Neural cell (in vitro differentiated cells): ENCODE data around the gene ATAD1. TPM values are rescaled to one million over a fixed set of nuclear protein-coding genes. Genes with fewer than 3 reads are reported as not detected.

Experiments used
- H2AFZ ChIP-seq: fragments of 200-600, 300-800 bp; sonication (generic), shearing (Covaris generic); 2 replicates; pipeline ENCODE4 v1.6.0; 2014; ENCODE audit warnings: low read depth, mild to moderate bottlenecking, antibody characterized with exemption, low read length, moderate library complexity
- H3F3A ChIP-seq: fragments of 200-600 bp; shearing (Covaris generic); 2 replicates; pipeline ENCODE4 v1.6.1; 2016; ENCODE audit warnings: mild to moderate bottlenecking, moderate library complexity, mixed read lengths, antibody characterized with exemption, low read length; ENCODE audit not compliant: insufficient read depth, poor library complexity, severe bottlenecking
- H3K27ac ChIP-seq: fragments of 200-600, 300-800 bp; sonication (generic), shearing (Covaris generic); 2 replicates; pipeline ENCODE4 v1.5.1; 2014; ENCODE audit warnings: mild to moderate bottlenecking, low read length, moderate library complexity
- H3K27me3 ChIP-seq: fragments of 300-800, 200-600 bp; sonication (generic), shearing (Covaris generic); 2 replicates; pipeline ENCODE4 v1.6.0; 2014; ENCODE audit warnings: mild to moderate bottlenecking, low read depth, low read length, moderate library complexity; ENCODE audit not compliant: insufficient read depth
- H3K36me3 ChIP-seq: fragments of 300-800, 200-600 bp; sonication (generic), shearing (Covaris generic); 2 replicates; pipeline ENCODE4 v1.5.1; 2014; ENCODE audit warnings: mild to moderate bottlenecking, antibody characterized with exemption, low read length, moderate library complexity; ENCODE audit not compliant: insufficient read depth
- H3K4me2 ChIP-seq: fragments of 300-800, 200-600 bp; sonication (generic), shearing (Covaris generic); 2 replicates; pipeline ENCODE4 v1.6.0; 2014; ENCODE audit warnings: mild to moderate bottlenecking, low read length
- H3K4me3 ChIP-seq: fragments of 300-800, 200-600 bp; sonication (generic), shearing (Covaris generic); 2 replicates; pipeline ENCODE4 v1.5.1; 2014; ENCODE audit warnings: mild to moderate bottlenecking, low read length, moderate library complexity
- H3K79me2 ChIP-seq: fragments of 200-600 bp; shearing (Covaris generic); replicated peaks from 2 replicates; pipeline ENCODE4 v1.6.0; 2014; ENCODE audit warnings: mild to moderate bottlenecking, low read length, moderate library complexity; ENCODE audit not compliant: insufficient read depth
- H3K9ac ChIP-seq: fragments of 300-800, 200-600 bp; sonication (generic), shearing (Covaris generic); 2 replicates; pipeline ENCODE4 v1.6.1; 2016; ENCODE audit warnings: mild to moderate bottlenecking, low read length, mixed read lengths
- H3K9me2 ChIP-seq: fragments of 200-600 bp; shearing (Covaris generic); 2 replicates; pipeline ENCODE4 v1.6.1; 2016; ENCODE audit warnings: mild to moderate bottlenecking, low read length, mixed read lengths; ENCODE audit not compliant: insufficient read depth
- H3K9me3 ChIP-seq: fragments of 200-600, 300-800 bp; sonication (generic), shearing (Covaris generic); 2 replicates; pipeline ENCODE4 v1.6.1; 2016; ENCODE audit warnings: mild to moderate bottlenecking, mixed run types, low read length, moderate library complexity, mixed read lengths
- H4K20me1 ChIP-seq: fragments of 200-600 bp; shearing (Covaris generic); 2 replicates; pipeline ENCODE4 v1.6.1; 2016; ENCODE audit warnings: mild to moderate bottlenecking, mixed run types; ENCODE audit not compliant: insufficient read depth
- CTCF ChIP-seq: fragments of 450-650 bp; IDR thresholded peaks from 2 replicates; pipeline ENCODE4 v1.5.1; 2014; ENCODE audit warnings: antibody characterized with exemption, mild to moderate bottlenecking, moderate library complexity; ENCODE audit not compliant: poor library complexity, severe bottlenecking
- EP300 ChIP-seq: fragments of 450-650 bp; conservative IDR thresholded peaks from 2 replicates; pipeline ENCODE4 v1.6.1; 2014; ENCODE audit warnings: antibody characterized with exemption, mild to moderate bottlenecking, moderate library complexity; ENCODE audit not compliant: poor library complexity, severe bottlenecking
- EZH2 ChIP-seq: fragments of 200-600, 300-800 bp; shearing (Covaris generic), sonication (generic); IDR thresholded peaks from 2 replicates; pipeline ENCODE4 v1.6.1; 2014; ENCODE audit warnings: antibody characterized with exemption, low read length, borderline replicate concordance, mild to moderate bottlenecking; ENCODE audit not compliant: insufficient read depth, poor library complexity, severe bottlenecking
- MXI1 ChIP-seq: fragments of 450-650 bp; conservative IDR thresholded peaks from 2 replicates; pipeline ENCODE4 v1.6.1; 2014; ENCODE audit warnings: antibody characterized with exemption, mild to moderate bottlenecking; ENCODE audit not compliant: poor library complexity, severe bottlenecking
- POLR2AphosphoS5 ChIP-seq: IDR thresholded peaks from 2 replicates; pipeline ENCODE4 v1.6.1; 2012
- RAD21 ChIP-seq: fragments of 450-650 bp; conservative IDR thresholded peaks from 2 replicates; pipeline ENCODE4 v1.6.1; 2014; ENCODE audit warnings: antibody characterized with exemption, mild to moderate bottlenecking, moderate library complexity
- REST ChIP-seq: IDR thresholded peaks from 2 replicates; pipeline ENCODE4 v1.6.1; 2012; ENCODE audit warnings: borderline replicate concordance
- SMC3 ChIP-seq: fragments of 450-650 bp; conservative IDR thresholded peaks from 2 replicates; pipeline ENCODE4 v1.6.1; 2014; ENCODE audit warnings: antibody characterized with exemption, mild to moderate bottlenecking, moderate library complexity; ENCODE audit not compliant: poor library complexity
- TAF1 ChIP-seq: IDR thresholded peaks from 2 replicates; pipeline ENCODE4 v1.6.1; 2012; ENCODE audit warnings: low read depth
- polyA plus RNA-seq: library from polyadenylated mRNA; depleted of rRNA; stranded (reverse); fragments of >200 nt; gene quantifications from 2 replicates; pipeline ENCODE4 v1.2.3, GENCODE V29; 2014

The ATAD1 gene
- polyA plus RNA-seq, 1 donor from 2014 or later = 165 TPM

DNA sequence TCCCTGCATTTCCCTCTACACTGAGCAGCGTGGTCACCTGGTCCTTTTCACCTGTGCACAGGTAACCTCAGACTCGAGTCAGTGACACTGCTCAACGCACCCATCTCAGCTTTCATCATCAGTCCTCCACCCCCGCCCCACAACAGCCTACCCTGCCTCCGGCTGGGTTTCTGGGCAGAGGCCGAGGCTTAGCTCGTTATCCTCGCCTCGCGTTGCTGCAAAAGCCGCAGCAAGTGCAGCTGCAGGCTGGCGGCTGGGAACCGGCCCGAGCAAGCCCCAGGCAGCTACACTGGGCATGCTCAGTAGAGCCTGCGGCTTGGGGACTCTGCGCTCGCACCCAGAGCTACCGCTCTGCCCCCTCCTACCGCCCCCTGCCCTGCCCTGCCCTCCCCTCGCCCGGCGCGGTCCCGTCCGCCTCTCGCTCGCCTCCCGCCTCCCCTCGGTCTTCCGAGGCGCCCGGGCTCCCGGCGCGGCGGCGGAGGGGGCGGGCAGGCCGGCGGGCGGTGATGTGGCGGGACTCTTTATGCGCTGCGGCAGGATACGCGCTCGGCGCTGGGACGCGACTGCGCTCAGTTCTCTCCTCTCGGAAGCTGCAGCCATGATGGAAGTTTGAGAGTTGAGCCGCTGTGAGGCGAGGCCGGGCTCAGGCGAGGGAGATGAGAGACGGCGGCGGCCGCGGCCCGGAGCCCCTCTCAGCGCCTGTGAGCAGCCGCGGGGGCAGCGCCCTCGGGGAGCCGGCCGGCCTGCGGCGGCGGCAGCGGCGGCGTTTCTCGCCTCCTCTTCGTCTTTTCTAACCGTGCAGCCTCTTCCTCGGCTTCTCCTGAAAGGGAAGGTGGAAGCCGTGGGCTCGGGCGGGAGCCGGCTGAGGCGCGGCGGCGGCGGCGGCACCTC is 45.3 kb upstream of the ATAD1 start, which contains the start of the genes KLLN and PTEN:
TSS of gene KLLN (minus strand) at position 481 of the 891 bp plus-strand sequence. CDS start 1,046 bp downstream, outside the sequence.
TSS of gene PTEN (plus strand) at position 573 of the 891 bp plus-strand sequence. CDS start 845 bp downstream, outside the sequence.
- peak; percentile 80 for TF ChIP-seq POLR2AphosphoS5
- TF ChIP-seq EP300 = peak; percentile 68
- peak; percentile 100 for TF ChIP-seq TAF1
- peak; percentile 31 for TF ChIP-seq CTCF
- TF ChIP-seq REST = peak; percentile 74
- TF ChIP-seq SMC3 = peak; percentile 47
- TF ChIP-seq RAD21 = peak; percentile 31
- peak; percentile 65 for TF ChIP-seq MXI1
- TF ChIP-seq EZH2 = no peak
- Histone ChIP-seq H3K9me2 (no peaks in the 10 kb centered on the region), H4K20me1 (peaks cover 31% of the 10 kb centered on the region), H3K79me2 (peaks cover 41% of the 10 kb centered on the region), H3K4me3 (peak within 1 kb of the TSS; percentile 80), H3K27me3 (no peaks in the 10 kb centered on the region), H3K4me2 (peak within 1 kb of the TSS; percentile 81), H3K9ac (peak within 1 kb of the TSS; percentile 98), H3K27ac (peak within 1 kb of the TSS; percentile 99), H3K36me3 (no peaks in the 10 kb centered on the region), H3F3A (peaks cover 10% of the 10 kb centered on the region), H3K9me3 (no peaks in the 10 kb centered on the region), H2AFZ (peak within 1 kb of the TSS; percentile 97)

- no peaks in the 10 kb centered on the region for H3K27me3 ChIP-seq
- H3K27ac ChIP-seq = peak overlapping the region; percentile 99
- peak overlapping the region; percentile 98 for H3K9ac ChIP-seq
- TF ChIP-seq POLR2AphosphoS5 (no peak), EZH2 (no peak), SMC3 (no peak), RAD21 (no peak), TAF1 (no peak), REST (no peak), MXI1 (no peak), CTCF (peak; percentile 29), EP300 (peak; percentile 6)
- peaks cover 34% of the 10 kb centered on the region for H3K79me2 ChIP-seq
- peaks cover 10% of the 10 kb centered on the region for H3F3A ChIP-seq
- H3K9me3 ChIP-seq = no peaks in the 10 kb centered on the region
- peak overlapping the region; percentile 57 for H3K4me2 ChIP-seq
- H3K9me2 ChIP-seq = no peaks in the 10 kb centered on the region
- H4K20me1 ChIP-seq = peaks cover 25% of the 10 kb centered on the region
- peak overlapping the region; percentile 97 for H2AFZ ChIP-seq
- H3K4me3 ChIP-seq = peak overlapping the region; percentile 80
- H3K36me3 ChIP-seq = no peaks in the 10 kb centered on the region
Measured at GRCh38 chr10:87862679-87863052, 44.6 kb upstream of the ATAD1 start.
